Type B pancreatic cell (in vitro differentiated cells): Measurements from ENCODE around the gene ABI2. TPM values are rescaled to one million over a fixed set of nuclear protein-coding genes. Genes with fewer than 3 reads are reported as not detected.
"Not testable (repeated sequence)": the region's sequence is repeated elsewhere in the genome, so short reads cannot be mapped to it uniquely, and the experiment has no call there.

ENCODE experiments used
- DNase-seq: peaks from one replicate; pipeline ENCODE4 v3.0.0; 2021; ENCODE audit warnings: mixed read lengths; ENCODE audit not compliant: unreplicated experiment; ENCODE audit errors: extremely low spot score
- H3K27ac Mint-ChIP-seq: 2 replicates; pipeline ENCODE4 v1.8.0; 2021; ENCODE audit warnings: mild to moderate bottlenecking, mixed read lengths
- H3K27me3 Mint-ChIP-seq: 2 replicates; pipeline ENCODE4 v1.8.0; 2021; ENCODE audit warnings: mixed read lengths
- H3K36me3 Mint-ChIP-seq: 2 replicates; pipeline ENCODE4 v1.8.0; 2021; ENCODE audit warnings: mixed read lengths
- H3K4me1 Mint-ChIP-seq: one replicate; pipeline ENCODE4 v1.8.0; 2021; ENCODE audit warnings: mixed read lengths; ENCODE audit not compliant: unreplicated experiment
- H3K4me3 Mint-ChIP-seq: 2 replicates; pipeline ENCODE4 v1.8.0; 2021; ENCODE audit warnings: mild to moderate bottlenecking, mixed read lengths
- H3K9me3 Mint-ChIP-seq: 2 replicates; pipeline ENCODE4 v1.8.0; 2021; ENCODE audit warnings: mixed read lengths
- CTCF ChIP-seq: fragments of 200-600 bp; sonication (generic); conservative IDR thresholded peaks from 2 replicates; pipeline ENCODE4 v1.5.0; 2021; ENCODE audit warnings: antibody characterized with exemption, mild to moderate bottlenecking
- total RNA-seq: library from RNA; stranded (reverse); gene quantifications from 2 replicates; pipeline ENCODE4 v1.2.1, GENCODE V29; 2021; ENCODE audit warnings: low replicate concordance

The ABI2 gene
- total RNA-seq, 1 donor from 2014 or later = 94.6 TPM

GRCh38 chr2:203301667-203302066 is 26.5 kb upstream of the ABI2 start:
- H3K27me3 Mint-ChIP-seq = no peaks in the 10 kb centered on the region
- peaks cover 4% of the 10 kb centered on the region for H3K36me3 Mint-ChIP-seq
- no peaks in the 10 kb centered on the region for H3K4me1 Mint-ChIP-seq
- no peak overlapping the region for H3K4me3 Mint-ChIP-seq
- no peaks in the 10 kb centered on the region for H3K9me3 Mint-ChIP-seq
- DNase-seq = no peak
- no peak overlapping the region for H3K27ac Mint-ChIP-seq
- TF ChIP-seq CTCF = no peak

- not testable (repeated sequence) for H3K9me3 Mint-ChIP-seq, H3K4me3 Mint-ChIP-seq, H3K36me3 Mint-ChIP-seq, H3K27ac Mint-ChIP-seq, DNase-seq, H3K27me3 Mint-ChIP-seq, H3K4me1 Mint-ChIP-seq
Measured at GRCh38 chr2:203302586-203302985, 25.6 kb upstream of the ABI2 start.

GRCh38 chr2:203310688-203311436 is 17.3 kb upstream of the ABI2 start:
- no peak for DNase-seq
- no peaks in the 10 kb centered on the region for H3K9me3 Mint-ChIP-seq
- no peaks in the 10 kb centered on the region for H3K27me3 Mint-ChIP-seq
- H3K4me3 Mint-ChIP-seq = no peak overlapping the region
- no peaks in the 10 kb centered on the region for H3K4me1 Mint-ChIP-seq
- H3K36me3 Mint-ChIP-seq = peaks cover 9% of the 10 kb centered on the region
- no peak for TF ChIP-seq CTCF
- no peak overlapping the region for H3K27ac Mint-ChIP-seq

- Mint-ChIP-seq H3K4me1 (peaks cover 28% of the 10 kb centered on the region), H3K27ac (peak overlapping the region; percentile 91), H3K9me3 (no peaks in the 10 kb centered on the region), H3K27me3 (no peaks in the 10 kb centered on the region), H3K4me3 (peak overlapping the region; percentile 79), H3K36me3 (no peaks in the 10 kb centered on the region)
- no peak for DNase-seq
- TF ChIP-seq CTCF = no peak
Measured at GRCh38 chr2:203326356-203326755, 1.8 kb upstream of the ABI2 start.

GRCh38 chr2:203327582-203327900 is 653 bp upstream of the ABI2 start:
- DNase-seq = no peak

More at GRCh38 chr2:203327582-203327900, 653 bp upstream of the ABI2 start:
- no peaks in the 10 kb centered on the region for H3K27me3 Mint-ChIP-seq
- peaks cover 28% of the 10 kb centered on the region for H3K4me1 Mint-ChIP-seq
- no peaks in the 10 kb centered on the region for H3K9me3 Mint-ChIP-seq
- peak overlapping the region; percentile 90 for H3K27ac Mint-ChIP-seq
- no peaks in the 10 kb centered on the region for H3K36me3 Mint-ChIP-seq
- no peak for TF ChIP-seq CTCF
- peak overlapping the region; percentile 92 for H3K4me3 Mint-ChIP-seq
